GM04503 (cell line): ENCODE results near the gene OTOF.
"Not testable (repeated sequence)": the region's sequence is repeated elsewhere in the genome, so short reads cannot be mapped to it uniquely, and the experiment has no call there.

Experiments
- DNase-seq: peaks from one replicate; pipeline ENCODE4 v3.0.0-alpha.2; 2012; ENCODE audit warnings: low read depth

The OTOF gene

GRCh38 chr2:26479789-26480565 lies 2.1 kb upstream of the OTOF start:
- DNase-seq = no peak

- no peak for DNase-seq
These were observed 1.3 kb upstream of the OTOF start for GRCh38 chr2:26479131-26479788.

- DNase-seq = no peak
These were observed 442 bp upstream of the OTOF start for GRCh38 chr2:26478366-26478765.

GRCh38 chr2:26477126-26477910 lies 606 bp downstream of the OTOF start:
- no peak for DNase-seq

- DNase-seq = no peak
These were observed 2.0 kb downstream of the OTOF start for GRCh38 chr2:26475832-26476501.

- DNase-seq = no peak
These were observed 2.9 kb downstream of the OTOF start for GRCh38 chr2:26475037-26475436.

GRCh38 chr2:26474261-26474785 lies 3.6 kb downstream of the OTOF start:
- no peak for DNase-seq

GRCh38 chr2:26473796-26474195 lies 4.1 kb downstream of the OTOF start:
- no peak for DNase-seq

- no peak for DNase-seq
These were observed 4.9 kb downstream of the OTOF start for GRCh38 chr2:26472821-26473655.

- DNase-seq = no peak
These were observed 5.9 kb downstream of the OTOF start for GRCh38 chr2:26471766-26472706.

- DNase-seq = no peak
These were observed 6.6 kb downstream of the OTOF start for GRCh38 chr2:26471289-26471688.

GRCh38 chr2:26470601-26471260 lies 7.2 kb downstream of the OTOF start:
- DNase-seq = no peak

GRCh38 chr2:26469955-26470354 lies 8.0 kb downstream of the OTOF start:
- DNase-seq = no peak

- DNase-seq = no peak
These were observed 8.7 kb downstream of the OTOF start for GRCh38 chr2:26469092-26469710.

GRCh38 chr2:26468544-26468943 lies 9.4 kb downstream of the OTOF start:
- DNase-seq = not testable (repeated sequence)

GRCh38 chr2:26466662-26467310 lies 11.1 kb downstream of the OTOF start:
- DNase-seq = no peak

GRCh38 chr2:26465981-26466471 lies 11.9 kb downstream of the OTOF start:
- no peak for DNase-seq

GRCh38 chr2:26465266-26465925 lies 12.5 kb downstream of the OTOF start:
- DNase-seq = no peak
